Stimulated activated CD4-positive, alpha-beta T cell treated with anti-CD3 and anti-CD28 coated beads, Interleukin-12 subunit alpha, Interleukin-12 subunit beta, amount 100 ng/mL, for 4 hours (primary cell): Measurements from ENCODE around the gene CNDP1.
"Not testable (repeated sequence)": the region's sequence is repeated elsewhere in the genome, so short reads cannot be mapped to it uniquely, and the experiment has no call there.

Experiments used
- DNase-seq: peaks from one replicate; pipeline ENCODE4 v3.0.0-alpha.2; 2020

Gene CNDP1

GRCh38 chr18:74534150-74534969 is at the start of gene CNDP1:
CNDP1 (plus strand) TSS chr18:74534500; CDS start chr18:74534668, 168 bp downstream.
- no peak for DNase-seq

- DNase-seq: no peak
Observed at GRCh38 chr18:74486119-74486849, 48.0 kb upstream of the CNDP1 start.

GRCh38 chr18:74488354-74488753 is 45.9 kb upstream of the CNDP1 start:
- no peak for DNase-seq

- no peak for DNase-seq
Observed at GRCh38 chr18:74488864-74489263, 45.4 kb upstream of the CNDP1 start.

- no peak for DNase-seq
Observed at GRCh38 chr18:74489676-74490075, 44.6 kb upstream of the CNDP1 start.

- no peak for DNase-seq
Observed at GRCh38 chr18:74492259-74492658, 42.0 kb upstream of the CNDP1 start.

- peak; percentile 20 for DNase-seq
Observed at GRCh38 chr18:74493689-74494088, 40.6 kb upstream of the CNDP1 start.

GRCh38 chr18:74494514-74494913 is 39.8 kb upstream of the CNDP1 start:
- DNase-seq: no peak

GRCh38 chr18:74495581-74496507 is 38.5 kb upstream of the CNDP1 start, which contains the start of gene CNDP2:
CNDP2 (plus strand) TSS chr18:74496363; CDS start chr18:74499974, 3,611 bp downstream.
- peak; percentile 100 for DNase-seq

GRCh38 chr18:74496508-74497323 is 37.6 kb upstream of the CNDP1 start:
- no peak for DNase-seq

- no peak for DNase-seq
Observed at GRCh38 chr18:74497324-74497676, 37.0 kb upstream of the CNDP1 start.

GRCh38 chr18:74497778-74498177 is 36.5 kb upstream of the CNDP1 start:
- DNase-seq: no peak

- DNase-seq: peak; percentile 73
Observed at GRCh38 chr18:74498712-74499627, 35.3 kb upstream of the CNDP1 start.

GRCh38 chr18:74499633-74500032 is 34.7 kb upstream of the CNDP1 start:
- peak; percentile 15 for DNase-seq

- no peak for DNase-seq
Observed at GRCh38 chr18:74500372-74500771, 33.9 kb upstream of the CNDP1 start.

GRCh38 chr18:74500774-74501173 is 33.5 kb upstream of the CNDP1 start:
- DNase-seq: not testable (repeated sequence)

GRCh38 chr18:74501386-74501785 is 32.9 kb upstream of the CNDP1 start:
- DNase-seq: no peak

GRCh38 chr18:74503137-74503536 is 31.2 kb upstream of the CNDP1 start:
- DNase-seq: no peak

- no peak for DNase-seq
Observed at GRCh38 chr18:74505776-74506175, 28.5 kb upstream of the CNDP1 start.

- DNase-seq: no peak
Observed at GRCh38 chr18:74506448-74507084, 27.7 kb upstream of the CNDP1 start.
